Hepatocyte (in vitro differentiated cells): ENCODE measurements around the gene ACOXL.

ENCODE experiments used
- CTCF ChIP-seq: fragments of 200-600 bp; sonication (generic); IDR thresholded peaks from 2 replicates; pipeline ENCODE4 v1.5.1; 2016; ENCODE audit warnings: antibody characterized with exemption, mild to moderate bottlenecking; ENCODE audit not compliant: poor library complexity
- EZH2phosphoT487 ChIP-seq: fragments of 200-600 bp; sonication (generic); IDR thresholded peaks from one replicate; pipeline ENCODE4 v1.6.1; 2018; ENCODE audit warnings: antibody characterized with exemption, mild to moderate bottlenecking, low read depth, moderate library complexity; ENCODE audit not compliant: unreplicated experiment, severe bottlenecking

GRCh38 chr2:110770959-110771431 lies 38.6 kb downstream of the ACOXL start:
- TF ChIP-seq CTCF (no peak), EZH2phosphoT487 (no peak)
